GM21367 (cell line): ENCODE data around the gene NTSR1.

Source experiments
- ATAC-seq: cut with Tn5 transposase; IDR thresholded peaks from one replicate; pipeline ENCODE4 v1.9.1; 2021; ENCODE audit not compliant: unreplicated experiment

NTSR1 gene

GRCh38 chr20:62723768-62724450 lies 15.3 kb downstream of the NTSR1 start:
- ATAC-seq: no peak

- no peak for ATAC-seq
Observed at GRCh38 chr20:62724692-62725595, 16.3 kb downstream of the NTSR1 start.

- no peak for ATAC-seq
Observed at GRCh38 chr20:62725596-62726268, 17.1 kb downstream of the NTSR1 start.

GRCh38 chr20:62726276-62726675 lies 17.6 kb downstream of the NTSR1 start:
- ATAC-seq: no peak

- no peak for ATAC-seq
Observed at GRCh38 chr20:62726716-62727583, 18.3 kb downstream of the NTSR1 start.

GRCh38 chr20:62727584-62728027 lies 19.0 kb downstream of the NTSR1 start:
- no peak for ATAC-seq

GRCh38 chr20:62728028-62728780 lies 19.6 kb downstream of the NTSR1 start:
- ATAC-seq: no peak

- ATAC-seq: no peak
Observed at GRCh38 chr20:62728781-62729300, 20.2 kb downstream of the NTSR1 start.

- no peak for ATAC-seq
Observed at GRCh38 chr20:62730481-62730880, 21.8 kb downstream of the NTSR1 start.

GRCh38 chr20:62732031-62732760 lies 23.6 kb downstream of the NTSR1 start:
- no peak for ATAC-seq

GRCh38 chr20:62732842-62733525 lies 24.3 kb downstream of the NTSR1 start:
- no peak for ATAC-seq

GRCh38 chr20:62733526-62733842 lies 24.8 kb downstream of the NTSR1 start:
- no peak for ATAC-seq

- ATAC-seq: no peak
Observed at GRCh38 chr20:62733891-62734290, 25.3 kb downstream of the NTSR1 start.

GRCh38 chr20:62734326-62734725 lies 25.7 kb downstream of the NTSR1 start:
- ATAC-seq: no peak

GRCh38 chr20:62734881-62735280 lies 26.2 kb downstream of the NTSR1 start:
- ATAC-seq: no peak

- no peak for ATAC-seq
Observed at GRCh38 chr20:62735331-62735821, 26.7 kb downstream of the NTSR1 start.

GRCh38 chr20:62736026-62736406 lies 27.4 kb downstream of the NTSR1 start:
- ATAC-seq: no peak

- ATAC-seq: no peak
Observed at GRCh38 chr20:62736407-62737071, 27.9 kb downstream of the NTSR1 start.
